Stomach (tissue), 9 donors: ENCODE measurements around the gene NKX6-2. TPM values are rescaled to one million over a fixed set of nuclear protein-coding genes. Genes with fewer than 3 reads are reported as not detected.
"Not testable (repeated sequence)": the region's sequence is repeated elsewhere in the genome, so short reads cannot be mapped to it uniquely, and the experiment has no call there.

Source experiments
- DNase-seq, 2 donors: peaks; one replicate each; pipeline versions ENCODE4 v3.0.0 to v3.0.0-alpha.2; 2013 to 2019
- H3K27ac ChIP-seq, 5 donors: fragments of 200-600 bp in 4 of 5; sonication (generic) in 4 of 5; one replicate each; pipeline ENCODE4 v1.5.1; 2013 to 2019; ENCODE audit warnings: mild to moderate bottlenecking in 1 of 5, moderate library complexity in 1 of 5
- H3K27me3 ChIP-seq, 3 donors: fragments of 200-600 bp; sonication (generic); one replicate each; pipeline ENCODE4 v1.5.1; 2017 to 2019; ENCODE audit warnings: mixed run types in 1 of 3
- H3K36me3 ChIP-seq, 4 donors: fragments of 200-600 bp; sonication (generic); 1 replicate in 3 of 4; 2 replicates in 1 of 4; pipeline ENCODE4 v1.5.1; 2016 to 2019
- H3K4me1 ChIP-seq, 4 donors: fragments of 200-600 bp; sonication (generic); one replicate each; pipeline ENCODE4 v1.5.1; 2016 to 2019
- H3K4me3 ChIP-seq, 4 donors: fragments of 200-600 bp; sonication (generic) in 3 of 4; one replicate each; pipeline ENCODE4 v1.5.1; 2016 to 2019; ENCODE audit warnings: mild to moderate bottlenecking in 1 of 4
- H3K9me3 ChIP-seq, 4 donors: fragments of 200-600 bp; sonication (generic); one replicate each; pipeline ENCODE4 v1.5.1; 2016 to 2019
- EP300 ChIP-seq: sonication (generic); formaldehyde crosslinking; IDR thresholded peaks from one replicate; pipeline ENCODE4 v1.6.1; 2017; ENCODE audit warnings: antibody characterized with exemption
- POLR2A ChIP-seq, 4 donors: fragments of 450-650 bp; IDR thresholded peaks; one replicate each; pipeline ENCODE4 v1.6.1; 2016; ENCODE audit warnings: antibody characterized with exemption in 4 of 4, control low read depth in 2 of 4, mild to moderate bottlenecking in 1 of 4, moderate library complexity in 1 of 4
- POLR2AphosphoS5 ChIP-seq, 3 donors: sonication (generic); formaldehyde crosslinking; IDR thresholded peaks; one replicate each; pipeline ENCODE4 v1.6.1; 2016; ENCODE audit warnings: antibody characterized with exemption in 3 of 3
- WGBS, 5 donors: extraction: QIAGEN DNeasy Blood & Tissue Kit in 3 of 5; methylation state at CpG; one replicate each; pipeline versions ENCODE4 v1.1.5 to v1.1.7; 2013 to 2018; 5-methylcytosine and 5-hydroxymethylcytosine counted together
- intact Hi-C: fragments of 100-400 bp; cut with DNase I; formaldehyde crosslinking; loops from one replicate; pipeline ENCODE4 v1.15.1; 2023; ENCODE audit warnings: low total_unique reads
- polyA plus RNA-seq, 3 donors: library from polyadenylated mRNA; stranded (reverse); fragments of 200-250 nt; gene quantifications; one replicate each; pipeline ENCODE4 v1.2.3, GENCODE V29; 2013
- total RNA-seq, 5 donors: library from RNA; depleted of rRNA; stranded (reverse); fragments of >200 nt; gene quantifications; one replicate each; pipeline versions ENCODE4 v1.1.0 to v1.2.3, GENCODE V29; 2014 to 2016
- TF ChIP-seq, protein P1 (sequence below), 7 experiments: fragments of 450-650 bp in 4 of 7; fragments of 200-600 bp in 3 of 7; sonication (generic) in 3 of 7; IDR thresholded peaks; one replicate each; pipeline ENCODE4 v1.5.1; 2016 to 2019; ENCODE audit warnings: antibody characterized with exemption in 7 of 7, control low read depth in 2 of 7, mild to moderate bottlenecking in 1 of 7
- donor health status: healthy with polysubstance abuse.
- donor health status: Bipolar disorder and iron deficiency.
- donor health status: healthy.

The NKX6-2 gene
- total and polyA plus RNA-seq, 8 donors, result 0.65 to 75.8 (median 10.0) TPM; not detected in 2

DNA sequence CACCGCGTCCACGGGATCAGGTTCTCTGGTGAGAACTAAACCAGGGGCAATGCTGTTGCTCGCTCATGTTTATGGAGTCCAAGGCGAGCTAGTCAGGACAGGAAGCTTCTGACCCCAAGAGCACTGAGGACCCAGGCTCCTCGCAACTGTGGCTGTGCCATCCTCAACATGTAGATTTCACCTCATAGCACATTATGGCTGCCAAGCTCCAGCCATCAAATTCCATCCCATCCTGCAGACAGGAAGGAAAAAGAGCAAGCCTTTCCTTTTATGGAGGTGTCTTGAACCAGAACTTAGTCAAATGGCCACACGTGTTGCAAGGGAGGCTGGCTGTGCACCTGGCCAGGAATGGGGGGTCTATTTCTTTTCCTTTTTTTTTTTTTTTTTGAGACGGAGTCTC lies 16.1 kb upstream of the NKX6-2 start:
- WGBS, 5 donors, result 79 to 98% (median 84%) methylated on average over 8 of the region's 8 CpGs
- H3K27me3 ChIP-seq, result peaks cover 0 to 9% (median 0%) of the 10 kb centered on the region in 3 donors
- no peak for DNase-seq
- no peaks in the 10 kb centered on the region for H3K36me3 ChIP-seq
- no peak overlapping the region for H3K4me3 ChIP-seq
- no peak overlapping the region for H3K27ac ChIP-seq
- TF ChIP-seq, protein P1, sequence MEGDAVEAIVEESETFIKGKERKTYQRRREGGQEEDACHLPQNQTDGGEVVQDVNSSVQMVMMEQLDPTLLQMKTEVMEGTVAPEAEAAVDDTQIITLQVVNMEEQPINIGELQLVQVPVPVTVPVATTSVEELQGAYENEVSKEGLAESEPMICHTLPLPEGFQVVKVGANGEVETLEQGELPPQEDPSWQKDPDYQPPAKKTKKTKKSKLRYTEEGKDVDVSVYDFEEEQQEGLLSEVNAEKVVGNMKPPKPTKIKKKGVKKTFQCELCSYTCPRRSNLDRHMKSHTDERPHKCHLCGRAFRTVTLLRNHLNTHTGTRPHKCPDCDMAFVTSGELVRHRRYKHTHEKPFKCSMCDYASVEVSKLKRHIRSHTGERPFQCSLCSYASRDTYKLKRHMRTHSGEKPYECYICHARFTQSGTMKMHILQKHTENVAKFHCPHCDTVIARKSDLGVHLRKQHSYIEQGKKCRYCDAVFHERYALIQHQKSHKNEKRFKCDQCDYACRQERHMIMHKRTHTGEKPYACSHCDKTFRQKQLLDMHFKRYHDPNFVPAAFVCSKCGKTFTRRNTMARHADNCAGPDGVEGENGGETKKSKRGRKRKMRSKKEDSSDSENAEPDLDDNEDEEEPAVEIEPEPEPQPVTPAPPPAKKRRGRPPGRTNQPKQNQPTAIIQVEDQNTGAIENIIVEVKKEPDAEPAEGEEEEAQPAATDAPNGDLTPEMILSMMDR (IDR thresholded peaks at IDR 0.05), result no peak
- TF ChIP-seq EP300, result no peak
- no peak for TF ChIP-seq POLR2A (IDR thresholded peaks at IDR 0.05)
- TF ChIP-seq POLR2AphosphoS5 (IDR thresholded peaks at IDR 0.05), result no peak
- H3K9me3 ChIP-seq, result peaks cover 0 to 10% (median 5%) of the 10 kb centered on the region in 4 donors
- no peaks in the 10 kb centered on the region for H3K4me1 ChIP-seq
- intact Hi-C loops, result no loop called here

DNA sequence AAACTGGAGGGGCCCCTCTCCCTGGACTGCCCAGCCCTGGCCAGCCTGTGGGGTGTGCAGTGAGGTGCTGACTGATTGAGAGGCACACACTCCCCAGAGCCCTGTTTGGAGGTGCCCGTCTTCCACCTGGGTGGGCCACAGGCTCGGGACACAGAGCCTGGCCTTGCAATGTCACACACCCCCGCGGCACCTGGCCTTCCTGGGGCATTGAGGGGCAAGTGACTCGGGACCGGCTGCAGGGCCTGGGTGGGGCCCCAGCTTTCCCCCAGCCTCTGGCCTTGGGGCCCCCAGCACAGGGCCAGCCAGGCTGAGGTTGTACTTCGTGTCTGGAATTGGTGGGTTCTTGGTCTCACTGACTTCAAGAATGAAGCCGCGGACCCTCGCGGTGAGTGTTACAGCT lies 13.9 kb upstream of the NKX6-2 start:
- no peaks in the 10 kb centered on the region for H3K4me1 ChIP-seq
- intact Hi-C loops, result no loop called here

DNA sequence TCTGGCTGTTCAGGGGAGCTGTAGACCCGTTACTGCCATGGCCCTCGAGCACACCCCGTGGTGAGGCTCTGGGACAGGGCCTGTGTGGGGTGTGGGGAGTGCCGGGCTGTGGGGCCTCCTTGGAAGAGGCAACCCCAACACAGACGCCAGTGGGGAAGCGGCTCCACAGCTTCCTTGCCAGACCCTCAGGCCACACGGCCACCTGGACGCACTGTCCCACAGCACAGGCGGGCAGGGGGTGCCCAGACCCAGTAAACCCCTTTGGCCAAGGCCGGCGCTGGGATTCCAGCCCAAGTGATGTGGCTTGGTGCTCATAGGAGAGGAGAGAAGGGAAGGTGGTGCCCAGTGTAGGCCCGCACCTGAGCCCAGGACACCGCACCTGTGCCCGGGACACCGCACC lies 12.9 kb upstream of the NKX6-2 start:
- Histone ChIP-seq H3K27ac (no peak overlapping the region), H3K27me3 (peaks cover 0 to 8% (median 3%) of the 10 kb centered on the region in 3 donors), H3K9me3 (peaks cover 0 to 10% (median 5%) of the 10 kb centered on the region in 4 donors), H3K4me3 (no peak overlapping the region), H3K36me3 (no peaks in the 10 kb centered on the region), H3K4me1 (peaks cover 0 to 2% (median 0%) of the 10 kb centered on the region in 4 donors)
- WGBS, 5 donors, result 87 to 95% (median 89%) methylated on average over 6 to 15 of the region's 15 CpGs
- TF ChIP-seq POLR2A (IDR thresholded peaks at IDR 0.05) (no peak), POLR2AphosphoS5 (IDR thresholded peaks at IDR 0.05) (no peak), EP300 (no peak)
- TF ChIP-seq, protein P1 (IDR thresholded peaks at IDR 0.05), result no peak
- intact Hi-C loops, result no loop called here
- DNase-seq, result no peak

More for the DNA sequence above, 13.9 kb upstream of the NKX6-2 start:
- Histone ChIP-seq H3K4me3 (no peak overlapping the region), H3K27ac (no peak overlapping the region), H3K36me3 (no peaks in the 10 kb centered on the region), H3K27me3 (peaks cover 0 to 6% (median 0%) of the 10 kb centered on the region in 3 donors), H3K9me3 (peaks cover 0 to 10% (median 5%) of the 10 kb centered on the region in 4 donors)
- 88 to 97% (median 91%) methylated on average over 10 to 11 of the region's 11 CpGs for WGBS, 5 donors
- TF ChIP-seq POLR2AphosphoS5 (IDR thresholded peaks at IDR 0.05), result no peak
- TF ChIP-seq POLR2A (IDR thresholded peaks at IDR 0.05), result no peak
- TF ChIP-seq, protein P1 (IDR thresholded peaks at IDR 0.05), result no peak
- DNase-seq, result no peak

DNA sequence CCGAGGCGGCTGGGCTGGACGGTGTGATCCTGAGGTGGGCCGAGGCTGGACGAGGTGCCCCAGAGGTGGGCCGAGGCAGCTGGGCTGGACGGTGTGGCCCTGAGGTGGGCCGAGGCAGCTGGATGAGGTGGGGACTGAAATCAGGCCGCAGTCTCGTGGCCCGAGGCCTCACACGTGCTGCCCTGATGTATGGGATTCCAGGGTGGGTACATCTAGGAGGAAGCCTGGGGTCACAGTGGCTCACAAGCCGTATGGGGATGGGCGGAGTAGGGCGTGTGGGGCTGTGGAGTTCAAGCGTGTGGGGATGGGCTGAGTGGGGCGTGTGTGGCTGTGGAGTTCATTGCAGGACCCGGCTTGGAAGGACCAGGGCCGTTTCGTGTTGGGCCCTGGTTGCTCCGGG lies 12.5 kb upstream of the NKX6-2 start:
- peaks cover 0 to 3% (median 0%) of the 10 kb centered on the region in 4 donors for H3K4me1 ChIP-seq
- H3K9me3 ChIP-seq, result peaks cover 0 to 10% (median 5%) of the 10 kb centered on the region in 4 donors
- TF ChIP-seq POLR2A (IDR thresholded peaks at IDR 0.05) (no peak), EP300 (no peak)
- TF ChIP-seq, protein P1 (IDR thresholded peaks at IDR 0.05), result no peak
- no peak overlapping the region for H3K27ac ChIP-seq
- no peak for DNase-seq
- H3K27me3 ChIP-seq, result peaks cover 0 to 9% (median 3%) of the 10 kb centered on the region in 3 donors
- 84 to 88% (median 87%) methylated on average over 17 to 21 of the region's 21 CpGs for WGBS, 5 donors
- intact Hi-C loops, result no loop called here
- no peaks in the 10 kb centered on the region for H3K36me3 ChIP-seq
- no peak overlapping the region for H3K4me3 ChIP-seq

DNA sequence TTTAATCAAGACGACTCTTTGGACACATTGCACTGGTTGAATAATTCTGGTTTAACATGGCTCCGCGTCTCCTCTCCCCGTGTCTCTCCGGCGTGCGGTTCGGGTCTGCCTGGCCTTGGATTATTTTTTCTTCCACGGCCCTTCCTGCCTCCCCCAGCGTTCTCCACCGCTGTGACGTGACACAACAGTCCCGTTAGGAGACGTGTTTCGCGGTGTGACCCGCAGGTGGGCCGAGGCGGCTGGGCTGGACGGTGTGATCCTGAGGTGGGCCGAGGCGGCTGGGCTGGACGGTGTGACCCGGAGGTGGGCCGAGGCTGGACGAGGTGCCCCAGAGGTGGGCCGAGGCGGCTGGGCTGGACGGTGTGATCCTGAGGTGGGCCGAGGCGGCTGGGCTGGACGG lies 12.0 kb upstream of the NKX6-2 start:
- DNase-seq, H3K4me3 ChIP-seq, H3K4me1 ChIP-seq, intact Hi-C loops, H3K27ac ChIP-seq, H3K9me3 ChIP-seq, H3K36me3 ChIP-seq: not testable (repeated sequence)
- H3K27me3 ChIP-seq, result peaks cover 0 to 13% (median 3%) of the 10 kb centered on the region in 3 donors
- 89 to 95% (median 91%) methylated on average over 21 to 31 of the region's 32 CpGs for WGBS, 5 donors
